SK-N-SH (cell line): ENCODE results near the gene EHD3. TPM values are rescaled to one million over a fixed set of nuclear protein-coding genes. Genes with fewer than 3 reads are reported as not detected.
A peak's percentile ranks its signal among the peaks of the same experiment; 100 is the strongest.

Experiments used
- CTCF ChIA-PET: fragments of 300-600, 350-600 bp; formaldehyde crosslinking; extraction: SDS; loops from one replicate; lab custom pipeline; 2021; lab: Yijun Ruan, JAX
- POLR2A ChIA-PET: fragments of 350-600 bp; sonication (Branson Sonifier 250); formaldehyde crosslinking; extraction: SDS; loops from one replicate; lab custom pipeline; 2020; ENCODE audit warnings: antibody characterized with exemption, inconsistent platforms; lab: Yijun Ruan, JAX
- DNase-seq: peaks from one replicate; pipeline ENCODE4 v3.0.0; 2012
- H2AFZ ChIP-seq: fragments of 200-600 bp; sonication (generic); 2 replicates; pipeline ENCODE4 v1.8.1; 2016; ENCODE audit warnings: antibody characterized with exemption, mild to moderate bottlenecking, low read depth
- H3F3A ChIP-seq: fragments of 200-600 bp; sonication (generic); replicated peaks from 2 replicates; pipeline ENCODE3; 2016; ENCODE audit warnings: antibody characterized with exemption, mild to moderate bottlenecking; ENCODE audit not compliant: insufficient read depth
- H3K27ac ChIP-seq, 2 experiments: fragments of 200-500 bp in 1 of 2; fragments of 200-600 bp in 1 of 2; sonication (Bioruptor generic) in 1 of 2; sonication (generic), shearing (Covaris generic) in 1 of 2; 2 replicates each; pipeline versions ENCODE4 v1.5.1 to v1.6.1; 2014 to 2016; ENCODE audit warnings: low read depth in 2 of 2, inconsistent platforms in 1 of 2, low read length in 1 of 2, mild to moderate bottlenecking in 1 of 2, mixed read lengths in 1 of 2
- H3K27me3 ChIP-seq: fragments of 200-600 bp; sonication (generic), shearing (Covaris generic); 2 replicates; pipeline ENCODE4 v1.6.1; 2016; ENCODE audit warnings: mixed run types; ENCODE audit not compliant: insufficient read depth
- H3K36me3 ChIP-seq, 2 experiments: fragments of 200-500 bp in 1 of 2; fragments of 200-600 bp in 1 of 2; sonication (Bioruptor generic) in 1 of 2; sonication (generic) in 1 of 2; replicated peaks in 1 of 2; 2 replicates each; pipeline versions ENCODE3 to v1.5.1; 2014 to 2016; ENCODE audit warnings: low read length in 1 of 2, mild to moderate bottlenecking in 1 of 2; ENCODE audit not compliant: insufficient read depth in 2 of 2, control insufficient read depth in 1 of 2
- H3K4me1 ChIP-seq, 2 experiments: fragments of 200-500 bp in 1 of 2; fragments of 200-600 bp in 1 of 2; sonication (Bioruptor generic) in 1 of 2; sonication (generic), shearing (Covaris generic) in 1 of 2; 2 replicates each; pipeline versions ENCODE4 v1.5.1 to v1.6.1; 2014 to 2016; ENCODE audit warnings: low read depth in 1 of 2, low read length in 1 of 2, mixed run types in 1 of 2; ENCODE audit not compliant: insufficient read depth in 2 of 2, control insufficient read depth in 1 of 2
- H3K4me2 ChIP-seq: fragments of 200-600 bp; sonication (generic), shearing (Covaris generic); 2 replicates; pipeline ENCODE4 v1.6.1; 2017; ENCODE audit warnings: mixed run types
- H3K4me3 ChIP-seq, 2 experiments: fragments of 200-500 bp in 1 of 2; fragments of 200-600 bp in 1 of 2; sonication (Bioruptor generic) in 1 of 2; sonication (generic), shearing (Covaris generic) in 1 of 2; 2 replicates each; pipeline versions ENCODE4 v1.5.1 to v1.8.1; 2014 to 2016; ENCODE audit warnings: low read depth in 2 of 2, inconsistent platforms in 1 of 2, low read length in 1 of 2, mild to moderate bottlenecking in 1 of 2, mixed read lengths in 1 of 2, moderate library complexity in 1 of 2
- H3K79me2 ChIP-seq: fragments of 200-600 bp; sonication (generic); 2 replicates; pipeline ENCODE4 v1.8.1; 2017; ENCODE audit warnings: mild to moderate bottlenecking; ENCODE audit not compliant: insufficient read depth
- H3K9ac ChIP-seq: fragments of 200-600 bp; sonication (generic); 2 replicates; pipeline ENCODE4 v1.6.1; 2017; ENCODE audit warnings: mixed run types
- H3K9me2 ChIP-seq: fragments of 200-600 bp; sonication (generic); 2 replicates; pipeline ENCODE4 v1.6.1; 2017; ENCODE audit warnings: mixed run types
- H3K9me3 ChIP-seq: fragments of 200-600 bp; sonication (generic); 2 replicates; pipeline ENCODE4 v1.6.1; 2017; ENCODE audit warnings: mixed run types, mild to moderate bottlenecking, moderate library complexity
- H4K20me1 ChIP-seq: fragments of 200-600 bp; sonication (generic); 2 replicates; pipeline ENCODE4 v1.6.1; 2017; ENCODE audit warnings: mild to moderate bottlenecking, mixed run types; ENCODE audit not compliant: insufficient read depth
- EZH2phosphoT487 ChIP-seq: fragments of 200-600 bp; sonication (generic); IDR thresholded peaks from 2 replicates; pipeline ENCODE4 v1.6.1; 2017; ENCODE audit warnings: low read depth, mixed run types, mild to moderate bottlenecking, antibody characterized with exemption, moderate library complexity, borderline replicate concordance
- FOSL2 ChIP-seq: IDR thresholded peaks from 2 replicates; pipeline ENCODE4 v1.4.0; 2012; ENCODE audit warnings: low read depth, mild to moderate bottlenecking, moderate library complexity, borderline replicate concordance
- NFIC ChIP-seq: IDR thresholded peaks from 2 replicates; pipeline ENCODE4 v1.4.0; 2012; ENCODE audit warnings: borderline replicate concordance
- POLR2AphosphoS5 ChIP-seq: IDR thresholded peaks from 2 replicates; pipeline ENCODE4 v1.6.1; 2012; ENCODE audit warnings: low read depth, low read length
- RAD21 ChIP-seq: IDR thresholded peaks from 2 replicates; pipeline ENCODE4 v1.6.1; 2012; ENCODE audit warnings: mild to moderate bottlenecking, low read length
- RCOR1 ChIP-seq: fragments of 150-350 bp; IDR thresholded peaks from 2 replicates; pipeline ENCODE4 v1.6.1; 2017; ENCODE audit warnings: antibody characterized with exemption, low read length
- RXRA ChIP-seq: IDR thresholded peaks from 2 replicates; pipeline ENCODE4 v1.4.0; 2012; ENCODE audit warnings: low read depth, mild to moderate bottlenecking, borderline replicate concordance
- TCF12 ChIP-seq: IDR thresholded peaks from 2 replicates; pipeline ENCODE4 v1.4.0; 2012
- WGBS: methylation state at CpG from one replicate; pipeline ENCODE4 v1.1.6; 2017; ENCODE audit warnings: low lambda C conversion rate; 5-methylcytosine and 5-hydroxymethylcytosine counted together
- polyA plus RNA-seq, 3 experiments: library from polyadenylated mRNA; depleted of rRNA; stranded (reverse); fragments of >200 nt; gene quantifications; 2 replicates each; pipeline ENCODE4 v1.2.3, GENCODE V29; 2012
- TF ChIP-seq, protein P1 (sequence below): IDR thresholded peaks from 2 replicates; pipeline ENCODE4 v1.4.0; 2012; ENCODE audit warnings: low read depth, borderline replicate concordance
- TF ChIP-seq, protein P2 (sequence below): IDR thresholded peaks from 2 replicates; pipeline ENCODE4 v1.4.0; 2012; ENCODE audit warnings: low read depth
- TF ChIP-seq, protein P3 (sequence below): IDR thresholded peaks from 2 replicates; pipeline ENCODE4; 2012
- TF ChIP-seq, protein P4 (sequence below): fragments of 150-350 bp; IDR thresholded peaks from 2 replicates; pipeline ENCODE4 v1.6.1; 2017; ENCODE audit warnings: antibody characterized with exemption, low read length, low read depth, borderline replicate concordance

EHD3 gene
- polyA plus RNA-seq, 1 of the 3 experiments (the other 2 are of a cell fraction) = 45.4 TPM

DNA sequence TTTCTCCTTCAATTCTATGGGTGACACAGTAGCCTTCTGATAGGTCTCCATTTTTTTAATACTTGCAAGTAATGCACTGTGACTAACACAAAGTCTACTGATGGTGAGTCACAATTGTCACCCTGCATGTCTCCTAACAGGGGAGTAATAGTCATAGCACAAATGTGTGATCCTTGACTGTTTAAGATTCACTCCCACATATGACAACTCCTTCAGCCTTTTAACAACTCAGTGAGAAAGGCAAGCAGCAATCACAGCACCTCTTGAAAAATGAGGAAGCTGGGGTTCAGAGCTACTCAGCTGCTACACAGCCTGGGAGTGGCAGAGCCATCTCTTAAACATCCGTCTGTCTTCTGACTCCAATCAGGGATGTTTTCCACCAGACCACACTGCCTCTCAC lies 63.8 kb downstream of the EHD3 start:
- H3F3A ChIP-seq = peaks cover 17% of the 10 kb centered on the region
- H3K79me2 ChIP-seq = no peaks in the 10 kb centered on the region
- ChIA-PET CTCF (interaction anchor here (0.6 to 9.5 kb wide), 3 partner anchors 36 to 1083 kb away, joined by 3 to 53 read pairs (median 3); no protein-coding TSS in a partner anchor), POLR2A (no interaction called here)
- H3K27me3 ChIP-seq = no peaks in the 10 kb centered on the region
- H3K9ac ChIP-seq = no peak overlapping the region
- peak overlapping the region; percentile 41 for H3K4me2 ChIP-seq
- no peaks in the 10 kb centered on the region for H3K9me2 ChIP-seq
- 59% methylated on average over 1 of the region's 1 CpG for WGBS
- TF ChIP-seq, protein P1, sequence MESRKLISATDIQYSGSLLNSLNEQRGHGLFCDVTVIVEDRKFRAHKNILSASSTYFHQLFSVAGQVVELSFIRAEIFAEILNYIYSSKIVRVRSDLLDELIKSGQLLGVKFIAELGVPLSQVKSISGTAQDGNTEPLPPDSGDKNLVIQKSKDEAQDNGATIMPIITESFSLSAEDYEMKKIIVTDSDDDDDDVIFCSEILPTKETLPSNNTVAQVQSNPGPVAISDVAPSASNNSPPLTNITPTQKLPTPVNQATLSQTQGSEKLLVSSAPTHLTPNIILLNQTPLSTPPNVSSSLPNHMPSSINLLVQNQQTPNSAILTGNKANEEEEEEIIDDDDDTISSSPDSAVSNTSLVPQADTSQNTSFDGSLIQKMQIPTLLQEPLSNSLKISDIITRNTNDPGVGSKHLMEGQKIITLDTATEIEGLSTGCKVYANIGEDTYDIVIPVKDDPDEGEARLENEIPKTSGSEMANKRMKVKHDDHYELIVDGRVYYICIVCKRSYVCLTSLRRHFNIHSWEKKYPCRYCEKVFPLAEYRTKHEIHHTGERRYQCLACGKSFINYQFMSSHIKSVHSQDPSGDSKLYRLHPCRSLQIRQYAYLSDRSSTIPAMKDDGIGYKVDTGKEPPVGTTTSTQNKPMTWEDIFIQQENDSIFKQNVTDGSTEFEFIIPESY = no peak
- TF ChIP-seq FOSL2 = peak; percentile 37; the same call in 1 of the 2 replicates
- no peaks in the 10 kb centered on the region for H3K9me3 ChIP-seq
- no peaks in the 10 kb centered on the region for H4K20me1 ChIP-seq
- H3K4me3 ChIP-seq = no peak overlapping the region
- no peaks in the 10 kb centered on the region for H3K36me3 ChIP-seq
- peak overlapping the region in 1 of 2 experiments; percentile 49; a peak in 2 of 4 replicates for H3K27ac ChIP-seq
- no peak overlapping the region for H2AFZ ChIP-seq
- peaks cover 22 to 34% of the 10 kb centered on the region in 2 experiments for H3K4me1 ChIP-seq
- DNase-seq = no peak

DNA sequence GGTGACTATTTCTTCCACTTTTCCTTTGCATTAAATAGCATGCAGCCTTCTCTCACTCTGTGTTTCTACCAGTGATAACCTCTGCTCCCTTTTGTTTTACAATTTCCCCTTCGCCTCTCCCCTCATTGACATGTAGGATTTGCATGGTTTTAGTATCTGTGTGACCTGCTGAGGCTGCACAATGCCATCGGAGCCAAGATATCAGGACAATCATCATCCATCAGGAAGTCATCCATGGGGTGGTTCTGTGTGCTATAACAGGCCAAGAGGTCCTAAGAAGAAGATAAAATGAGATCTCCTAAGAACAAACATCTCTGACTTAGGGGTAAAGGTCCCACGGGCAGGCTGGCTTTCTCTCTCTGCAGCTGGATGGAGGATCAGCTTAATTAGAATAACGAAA lies 65.6 kb downstream of the EHD3 start:
- H3K4me2 ChIP-seq = no peak overlapping the region
- no peak overlapping the region for H2AFZ ChIP-seq
- H3K9ac ChIP-seq = no peak overlapping the region
- H3K9me3 ChIP-seq = no peaks in the 10 kb centered on the region
- H3K4me3 ChIP-seq = no peak overlapping the region
- H3K4me1 ChIP-seq = peaks cover 22 to 46% of the 10 kb centered on the region in 2 experiments
- TF ChIP-seq RXRA = no peak
- TF ChIP-seq, protein P2, sequence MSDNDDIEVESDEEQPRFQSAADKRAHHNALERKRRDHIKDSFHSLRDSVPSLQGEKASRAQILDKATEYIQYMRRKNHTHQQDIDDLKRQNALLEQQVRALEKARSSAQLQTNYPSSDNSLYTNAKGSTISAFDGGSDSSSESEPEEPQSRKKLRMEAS = no peak
- TF ChIP-seq TCF12 = no peak
- no peak for TF ChIP-seq RAD21
- TF ChIP-seq POLR2AphosphoS5 = no peak
- no peak for TF ChIP-seq NFIC
- TF ChIP-seq EZH2phosphoT487 = no peak
- TF ChIP-seq RCOR1 = no peak
- TF ChIP-seq FOSL2 = no peak
- TF ChIP-seq, protein P3, sequence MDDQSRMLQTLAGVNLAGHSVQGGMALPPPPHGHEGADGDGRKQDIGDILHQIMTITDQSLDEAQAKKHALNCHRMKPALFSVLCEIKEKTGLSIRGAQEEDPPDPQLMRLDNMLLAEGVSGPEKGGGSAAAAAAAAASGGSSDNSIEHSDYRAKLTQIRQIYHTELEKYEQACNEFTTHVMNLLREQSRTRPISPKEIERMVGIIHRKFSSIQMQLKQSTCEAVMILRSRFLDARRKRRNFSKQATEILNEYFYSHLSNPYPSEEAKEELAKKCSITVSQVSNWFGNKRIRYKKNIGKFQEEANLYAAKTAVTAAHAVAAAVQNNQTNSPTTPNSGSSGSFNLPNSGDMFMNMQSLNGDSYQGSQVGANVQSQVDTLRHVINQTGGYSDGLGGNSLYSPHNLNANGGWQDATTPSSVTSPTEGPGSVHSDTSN = no peak
- TF ChIP-seq, protein P4, sequence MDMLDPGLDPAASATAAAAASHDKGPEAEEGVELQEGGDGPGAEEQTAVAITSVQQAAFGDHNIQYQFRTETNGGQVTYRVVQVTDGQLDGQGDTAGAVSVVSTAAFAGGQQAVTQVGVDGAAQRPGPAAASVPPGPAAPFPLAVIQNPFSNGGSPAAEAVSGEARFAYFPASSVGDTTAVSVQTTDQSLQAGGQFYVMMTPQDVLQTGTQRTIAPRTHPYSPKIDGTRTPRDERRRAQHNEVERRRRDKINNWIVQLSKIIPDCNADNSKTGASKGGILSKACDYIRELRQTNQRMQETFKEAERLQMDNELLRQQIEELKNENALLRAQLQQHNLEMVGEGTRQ = no peak
- TF ChIP-seq, all 33 proteins: peak for 0
- Histone ChIP-seq H3F3A (peaks cover 17% of the 10 kb centered on the region), H3K9me2 (no peaks in the 10 kb centered on the region), H3K79me2 (no peaks in the 10 kb centered on the region), H3K27ac (no peak overlapping the region), H3K27me3 (no peaks in the 10 kb centered on the region), H3K36me3 (no peaks in the 10 kb centered on the region), H4K20me1 (no peaks in the 10 kb centered on the region)
- WGBS = 77% methylated on average over 4 of the region's 4 CpGs
- no peak for DNase-seq
- CTCF ChIA-PET = interaction anchor here (1.2 to 6.1 kb wide), 3 partner anchors 34 to 588 kb away, joined by 4 to 50 read pairs (median 31); partner anchors contain the start of gene EHD3
- POLR2A ChIA-PET = no interaction called here
